ACC112 (cell line): ENCODE measurements around the gene JPT2.
"Not testable (repeated sequence)": the region's sequence is repeated elsewhere in the genome, so short reads cannot be mapped to it uniquely, and the experiment has no call there.

Source experiments
- H2AFZ ChIP-seq: fragments of 200-600 bp; sonication (generic); one replicate; pipeline ENCODE4 v1.6.0; 2017; ENCODE audit warnings: antibody characterized with exemption, low read length; ENCODE audit not compliant: unreplicated experiment
- H3K27ac ChIP-seq: fragments of 200-600 bp; sonication (generic); 2 replicates; pipeline ENCODE4 v1.5.1; 2014; ENCODE audit warnings: low read depth, mild to moderate bottlenecking, antibody characterized with exemption, low read length, moderate library complexity
- H3K27me3 ChIP-seq: fragments of 200-600 bp; sonication (generic); 2 replicates; pipeline ENCODE4 v1.6.1; 2014; ENCODE audit warnings: mild to moderate bottlenecking, antibody characterized with exemption, low read length, moderate library complexity, mixed read lengths; ENCODE audit not compliant: insufficient read depth
- H3K36me3 ChIP-seq: fragments of 200-600 bp; sonication (generic); 2 replicates; pipeline ENCODE4 v1.6.1; 2016; ENCODE audit warnings: mild to moderate bottlenecking, antibody characterized with exemption, low read length, moderate library complexity, mixed read lengths; ENCODE audit not compliant: insufficient read depth
- H3K4me1 ChIP-seq: fragments of 200-600 bp; sonication (generic); one replicate; pipeline ENCODE4 v1.6.1; 2016; ENCODE audit warnings: low read length, mixed read lengths; ENCODE audit not compliant: insufficient read depth, unreplicated experiment, control insufficient read depth
- H3K4me3 ChIP-seq: fragments of 200-600 bp; sonication (generic); 2 replicates; pipeline ENCODE4 v1.5.1; 2014; ENCODE audit warnings: mild to moderate bottlenecking, low read depth, low read length
- H3K79me2 ChIP-seq: fragments of 200-600 bp; sonication (generic); one replicate; pipeline ENCODE4 v1.6.0; 2016; ENCODE audit warnings: low read length; ENCODE audit not compliant: control insufficient read depth, unreplicated experiment, insufficient read depth

JPT2 gene

GRCh38 chr16:1731073-1731472 is 53.0 kb downstream of the JPT2 start:
- H3K4me1 ChIP-seq: no peaks in the 10 kb centered on the region
- no peak overlapping the region for H3K4me3 ChIP-seq
- H3K27me3 ChIP-seq: no peaks in the 10 kb centered on the region
- H3K27ac ChIP-seq: no peak overlapping the region
- H3K79me2 ChIP-seq: peaks cover 15% of the 10 kb centered on the region
- H3K36me3 ChIP-seq: peaks cover 32% of the 10 kb centered on the region; the same call in 1 of the 2 replicates
- H2AFZ ChIP-seq: no peak overlapping the region

- Histone ChIP-seq H3K27ac (no peak overlapping the region), H3K27me3 (no peaks in the 10 kb centered on the region), H3K4me1 (no peaks in the 10 kb centered on the region), H3K79me2 (peaks cover 11% of the 10 kb centered on the region), H3K4me3 (no peak overlapping the region), H2AFZ (no peak overlapping the region), H3K36me3 (peaks cover 30% of the 10 kb centered on the region; the same call in 1 of the 2 replicates)
Measured at GRCh38 chr16:1731603-1732002, 53.5 kb downstream of the JPT2 start.

- Histone ChIP-seq H3K27ac (no peak overlapping the region), H2AFZ (no peak overlapping the region), H3K4me1 (no peaks in the 10 kb centered on the region), H3K27me3 (no peaks in the 10 kb centered on the region), H3K36me3 (peaks cover 30% of the 10 kb centered on the region; the same call in 1 of the 2 replicates), H3K79me2 (peaks cover 6% of the 10 kb centered on the region), H3K4me3 (no peak overlapping the region)
Measured at GRCh38 chr16:1732071-1732470, 54.0 kb downstream of the JPT2 start.

GRCh38 chr16:1732551-1732987 is 54.5 kb downstream of the JPT2 start:
- H3K36me3 ChIP-seq: peaks cover 30% of the 10 kb centered on the region; the same call in 1 of the 2 replicates
- not testable (repeated sequence) for H3K4me3 ChIP-seq, H3K27ac ChIP-seq, H2AFZ ChIP-seq, H3K4me1 ChIP-seq, H3K79me2 ChIP-seq, H3K27me3 ChIP-seq

- Histone ChIP-seq H3K27me3 (no peaks in the 10 kb centered on the region), H3K27ac (no peak overlapping the region), H2AFZ (no peak overlapping the region), H3K36me3 (peaks cover 30% of the 10 kb centered on the region; the same call in 1 of the 2 replicates), H3K4me3 (no peak overlapping the region), H3K4me1 (no peaks in the 10 kb centered on the region), H3K79me2 (peaks cover 6% of the 10 kb centered on the region)
Measured at GRCh38 chr16:1734123-1734522, 56.0 kb downstream of the JPT2 start.

- no peak overlapping the region for H3K4me3 ChIP-seq
- peaks cover 6% of the 10 kb centered on the region for H3K79me2 ChIP-seq
- no peak overlapping the region for H2AFZ ChIP-seq
- no peaks in the 10 kb centered on the region for H3K4me1 ChIP-seq
- peaks cover 28% of the 10 kb centered on the region; the same call in 1 of the 2 replicates for H3K36me3 ChIP-seq
- H3K27me3 ChIP-seq: no peaks in the 10 kb centered on the region
- H3K27ac ChIP-seq: no peak overlapping the region
Measured at GRCh38 chr16:1734816-1735215, 56.7 kb downstream of the JPT2 start.

- Histone ChIP-seq H3K4me3 (no peak overlapping the region), H3K27me3 (no peaks in the 10 kb centered on the region), H3K4me1 (no peaks in the 10 kb centered on the region), H2AFZ (no peak overlapping the region), H3K36me3 (peaks cover under 1% of the 10 kb centered on the region; the same call in 1 of the 2 replicates), H3K27ac (no peak overlapping the region), H3K79me2 (peaks cover 6% of the 10 kb centered on the region)
Measured at GRCh38 chr16:1740234-1740633, 62.2 kb downstream of the JPT2 start.

- Histone ChIP-seq H3K36me3 (no peaks in the 10 kb centered on the region), H2AFZ (no peak overlapping the region), H3K27ac (no peak overlapping the region)
Measured at GRCh38 chr16:1740781-1741490, 62.9 kb downstream of the JPT2 start.

GRCh38 chr16:1741553-1742165 is 63.6 kb downstream of the JPT2 start:
- Histone ChIP-seq H3K79me2 (peaks cover 3% of the 10 kb centered on the region), H3K4me1 (peaks cover 11% of the 10 kb centered on the region), H3K36me3 (no peaks in the 10 kb centered on the region; the same call in 1 of the 2 replicates), H3K27ac (no peak overlapping the region), H3K27me3 (no peaks in the 10 kb centered on the region), H3K4me3 (no peak overlapping the region), H2AFZ (no peak overlapping the region)

More at GRCh38 chr16:1740781-1741490, 62.9 kb downstream of the JPT2 start:
- Histone ChIP-seq H3K4me3 (no peak overlapping the region), H3K79me2 (peaks cover 3% of the 10 kb centered on the region), H3K4me1 (peaks cover 7% of the 10 kb centered on the region), H3K27me3 (no peaks in the 10 kb centered on the region)

- Histone ChIP-seq H3K27me3 (no peaks in the 10 kb centered on the region), H3K36me3 (no peaks in the 10 kb centered on the region; the same call in 1 of the 2 replicates), H3K79me2 (peaks cover 3% of the 10 kb centered on the region), H3K27ac (no peak overlapping the region), H3K4me3 (no peak overlapping the region), H2AFZ (no peak overlapping the region), H3K4me1 (peaks cover 11% of the 10 kb centered on the region)
Measured at GRCh38 chr16:1743376-1744337, 65.6 kb downstream of the JPT2 start.
